ENCODE measurements around the gene DHRS13.

DNA sequence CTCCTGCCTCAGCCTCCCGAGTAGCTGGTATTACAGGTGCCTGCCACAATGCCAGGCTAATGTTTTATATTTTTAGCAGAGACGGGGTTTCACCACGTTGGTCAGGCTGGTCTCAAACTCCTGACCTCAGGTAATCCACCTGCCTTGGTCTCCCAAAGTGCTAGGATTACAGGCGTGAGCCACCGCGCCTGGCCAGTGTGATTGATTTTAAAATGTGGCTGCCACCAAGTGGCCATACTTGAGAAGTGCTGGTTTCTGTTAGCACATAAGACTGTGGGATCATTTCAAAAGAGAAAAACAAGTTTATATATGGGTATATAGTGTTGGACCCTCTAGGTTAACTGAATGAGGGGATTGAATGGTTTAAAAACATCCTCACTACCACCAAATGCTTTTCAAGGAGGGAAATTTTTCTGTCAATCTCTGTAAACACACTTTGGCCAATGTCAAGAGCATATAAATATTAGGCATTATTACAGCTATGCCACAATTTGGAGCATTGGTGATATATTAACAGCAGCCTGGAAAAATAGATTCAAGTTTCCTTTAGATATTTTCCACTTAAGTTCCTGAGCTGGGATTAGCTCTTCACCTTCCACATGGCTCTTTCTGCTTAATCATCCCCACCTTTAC lies 13.5 kb upstream of the DHRS13 start:
- TF ChIP-seq POLR2AphosphoS5 (IDR thresholded peaks at IDR 0.05; ENCODE audit: insufficient read depth, low read depth, low read length) (no peak), POLR2A (IDR thresholded peaks at IDR 0.05; ENCODE audit: low read depth, low read length) (no peak), GATA2 (IDR thresholded peaks at IDR 0.05; ENCODE audit: insufficient read depth, insufficient read length, low read depth, low read length) (no peak)
- TF ChIP-seq, protein P1, sequence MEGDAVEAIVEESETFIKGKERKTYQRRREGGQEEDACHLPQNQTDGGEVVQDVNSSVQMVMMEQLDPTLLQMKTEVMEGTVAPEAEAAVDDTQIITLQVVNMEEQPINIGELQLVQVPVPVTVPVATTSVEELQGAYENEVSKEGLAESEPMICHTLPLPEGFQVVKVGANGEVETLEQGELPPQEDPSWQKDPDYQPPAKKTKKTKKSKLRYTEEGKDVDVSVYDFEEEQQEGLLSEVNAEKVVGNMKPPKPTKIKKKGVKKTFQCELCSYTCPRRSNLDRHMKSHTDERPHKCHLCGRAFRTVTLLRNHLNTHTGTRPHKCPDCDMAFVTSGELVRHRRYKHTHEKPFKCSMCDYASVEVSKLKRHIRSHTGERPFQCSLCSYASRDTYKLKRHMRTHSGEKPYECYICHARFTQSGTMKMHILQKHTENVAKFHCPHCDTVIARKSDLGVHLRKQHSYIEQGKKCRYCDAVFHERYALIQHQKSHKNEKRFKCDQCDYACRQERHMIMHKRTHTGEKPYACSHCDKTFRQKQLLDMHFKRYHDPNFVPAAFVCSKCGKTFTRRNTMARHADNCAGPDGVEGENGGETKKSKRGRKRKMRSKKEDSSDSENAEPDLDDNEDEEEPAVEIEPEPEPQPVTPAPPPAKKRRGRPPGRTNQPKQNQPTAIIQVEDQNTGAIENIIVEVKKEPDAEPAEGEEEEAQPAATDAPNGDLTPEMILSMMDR (IDR thresholded peaks at IDR 0.05; ENCODE audit: extremely low read depth in 1 of 2, insufficient read depth in 1 of 2, low read depth in 1 of 2, low read length in 2 of 2) = peak; percentile 46

Measured in endothelial cell of umbilical vein (primary cell).